MCF 10A (cell line): Measurements from ENCODE around the gene ARHGEF37. TPM values are rescaled to one million over a fixed set of nuclear protein-coding genes. Genes with fewer than 3 reads are reported as not detected.
"Not testable (repeated sequence)": the region's sequence is repeated elsewhere in the genome, so short reads cannot be mapped to it uniquely, and the experiment has no call there.

Experiments
- BruUV-seq: library from RNA; stranded (reverse); fragments of 400-500 nt; replicated peaks from 2 replicates; lab custom pipeline; 2021; lab: Mats Ljungman, UMichigan
- CTCF ChIA-PET: fragments of 300-600 bp; sonication (Branson Sonifier 250); formaldehyde crosslinking; extraction: SDS; loops from one replicate; lab custom pipeline; 2021; ENCODE audit warnings: antibody characterized with exemption, inconsistent platforms; lab: Yijun Ruan, JAX
- POLR2A ChIA-PET: fragments of 300-600, 350-650 bp; sonication (Branson Sonifier 250); formaldehyde crosslinking; extraction: SDS; loops from one replicate; lab custom pipeline; 2020; ENCODE audit warnings: antibody characterized with exemption, inconsistent platforms; lab: Yijun Ruan, JAX
- DNase-seq: peaks from one replicate; pipeline ENCODE4 v3.0.0-alpha.2; 2018; ENCODE audit not compliant: unreplicated experiment
- H3K27ac Mint-ChIP-seq: one replicate; pipeline ENCODE4 v1.8.0; 2022; ENCODE audit warnings: mild to moderate bottlenecking, low read depth, mixed read lengths; ENCODE audit not compliant: unreplicated experiment
- H3K27me3 Mint-ChIP-seq: one replicate; pipeline ENCODE4 v1.8.0; 2022; ENCODE audit warnings: mixed read lengths; ENCODE audit not compliant: insufficient read depth, unreplicated experiment
- H3K36me3 Mint-ChIP-seq: one replicate; pipeline ENCODE4 v1.8.0; 2022; ENCODE audit warnings: mild to moderate bottlenecking, moderate library complexity, mixed read lengths; ENCODE audit not compliant: insufficient read depth, unreplicated experiment
- H3K4me1 Mint-ChIP-seq: one replicate; pipeline ENCODE4 v1.8.0; 2022; ENCODE audit warnings: mixed read lengths; ENCODE audit not compliant: insufficient read depth, unreplicated experiment
- H3K4me3 Mint-ChIP-seq: one replicate; pipeline ENCODE4 v1.8.0; 2022; ENCODE audit warnings: mild to moderate bottlenecking, moderate library complexity, mixed read lengths; ENCODE audit not compliant: unreplicated experiment
- H3K9me3 Mint-ChIP-seq: one replicate; pipeline ENCODE4 v1.8.0; 2022; ENCODE audit warnings: mixed read lengths; ENCODE audit not compliant: unreplicated experiment
- intact Hi-C: fragments of 100-400 bp; cut with micrococcal nuclease; formaldehyde crosslinking; loops from 2 replicates; pipeline ENCODE4 v1.14.1; 2022
- total RNA-seq: library from RNA; stranded (reverse); gene quantifications from 2 replicates; pipeline ENCODE4 v1.2.3, GENCODE V29; 2022
- TF ChIP-seq, protein P1 (sequence below): fragments of 200-600 bp; IDR thresholded peaks from one replicate; pipeline ENCODE4 v1.8.0; 2022; ENCODE audit warnings: antibody characterized with exemption, mild to moderate bottlenecking; ENCODE audit not compliant: unreplicated experiment

Gene ARHGEF37
- total RNA-seq, 1 experiment from 2014 or later, result 3.9 TPM

DNA sequence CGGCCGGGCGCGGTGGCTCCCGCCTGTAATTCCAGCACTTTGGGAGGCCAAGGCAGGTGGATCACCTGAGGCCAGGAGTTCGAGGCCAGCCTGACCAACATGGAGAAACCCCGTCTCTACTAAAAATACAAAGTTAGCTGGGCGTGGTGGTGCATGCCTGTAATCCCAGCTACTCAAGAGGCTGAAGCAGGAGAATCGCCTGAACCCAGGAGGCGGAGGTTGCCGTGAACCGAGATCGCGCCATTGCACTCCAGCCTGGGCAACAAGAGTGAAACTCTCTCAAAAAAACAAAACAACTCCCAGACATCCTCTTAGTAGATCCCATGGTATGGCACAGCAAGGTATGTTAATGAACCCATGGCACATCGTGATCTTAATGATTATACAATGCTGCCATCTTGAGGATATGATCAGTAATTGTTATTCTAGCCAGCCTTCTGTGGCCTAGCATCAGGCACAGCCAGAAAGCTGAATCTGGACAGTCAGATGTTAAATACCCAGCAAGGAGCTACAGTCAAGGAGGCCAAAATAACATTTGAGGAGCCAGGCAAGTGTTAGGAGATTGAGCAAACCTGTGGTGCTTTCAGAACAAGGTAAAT is 16.7 kb upstream of the ARHGEF37 start:
- H3K4me3 Mint-ChIP-seq, result peak overlapping the region; percentile 52
- not testable (repeated sequence) for BruUV-seq, H3K9me3 Mint-ChIP-seq, H3K36me3 Mint-ChIP-seq, H3K27me3 Mint-ChIP-seq
- TF ChIP-seq, protein P1, sequence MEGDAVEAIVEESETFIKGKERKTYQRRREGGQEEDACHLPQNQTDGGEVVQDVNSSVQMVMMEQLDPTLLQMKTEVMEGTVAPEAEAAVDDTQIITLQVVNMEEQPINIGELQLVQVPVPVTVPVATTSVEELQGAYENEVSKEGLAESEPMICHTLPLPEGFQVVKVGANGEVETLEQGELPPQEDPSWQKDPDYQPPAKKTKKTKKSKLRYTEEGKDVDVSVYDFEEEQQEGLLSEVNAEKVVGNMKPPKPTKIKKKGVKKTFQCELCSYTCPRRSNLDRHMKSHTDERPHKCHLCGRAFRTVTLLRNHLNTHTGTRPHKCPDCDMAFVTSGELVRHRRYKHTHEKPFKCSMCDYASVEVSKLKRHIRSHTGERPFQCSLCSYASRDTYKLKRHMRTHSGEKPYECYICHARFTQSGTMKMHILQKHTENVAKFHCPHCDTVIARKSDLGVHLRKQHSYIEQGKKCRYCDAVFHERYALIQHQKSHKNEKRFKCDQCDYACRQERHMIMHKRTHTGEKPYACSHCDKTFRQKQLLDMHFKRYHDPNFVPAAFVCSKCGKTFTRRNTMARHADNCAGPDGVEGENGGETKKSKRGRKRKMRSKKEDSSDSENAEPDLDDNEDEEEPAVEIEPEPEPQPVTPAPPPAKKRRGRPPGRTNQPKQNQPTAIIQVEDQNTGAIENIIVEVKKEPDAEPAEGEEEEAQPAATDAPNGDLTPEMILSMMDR, result peak; percentile 78
- intact Hi-C loops, result loop anchor here (1.0 to 5.0 kb wide), 7 partner anchors 47 to 432 kb away; no protein-coding TSS in a partner anchor
- ChIA-PET CTCF (interaction anchor here (0.6 to 3.5 kb wide), 68 partner anchors 8 to 543 kb away, joined by 3 to 59 read pairs (median 4); partner anchors contain the start of genes ARHGEF37 and CSNK1A1), POLR2A (interaction anchor here (0.5 to 3.6 kb wide), 28 partner anchors 11 to 372 kb away, joined by 3 to 46 read pairs (median 4); partner anchors contain the start of genes ARHGEF37, CSNK1A1, GRPEL2 and PCYOX1L)
- H3K27ac Mint-ChIP-seq, result peak overlapping the region; percentile 82
- peaks cover 35% of the 10 kb centered on the region for H3K4me1 Mint-ChIP-seq
- peak; percentile 93 for DNase-seq

DNA sequence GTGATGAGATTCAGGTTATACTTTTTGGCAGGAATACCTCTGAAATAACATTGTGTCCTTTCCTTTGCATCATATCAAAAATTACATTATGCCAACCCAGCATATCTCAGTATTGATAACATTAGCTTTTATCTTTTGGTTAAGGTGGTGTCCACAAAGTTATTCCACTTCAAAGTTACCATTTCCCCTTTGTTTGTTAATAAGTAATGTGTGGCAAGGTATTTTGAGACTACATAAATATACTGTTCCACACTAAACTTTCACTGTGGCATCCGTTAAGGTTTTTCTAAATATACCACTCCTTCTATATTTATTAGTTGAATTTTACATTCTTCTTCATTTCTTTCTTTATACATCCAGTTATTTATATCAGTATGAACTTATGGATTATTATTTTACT is 14.1 kb upstream of the ARHGEF37 start:
- CTCF ChIA-PET, result interaction anchor here (0.6 to 3.5 kb wide), 11 partner anchors 11 to 253 kb away, joined by 4 to 59 read pairs (median 9); partner anchors contain the start of gene CSNK1A1
- H3K36me3 Mint-ChIP-seq, result no peaks in the 10 kb centered on the region
- H3K9me3 Mint-ChIP-seq, result no peaks in the 10 kb centered on the region
- peaks cover 20% of the 10 kb centered on the region for H3K4me1 Mint-ChIP-seq
- BruUV-seq, result no TSS peak
- intact Hi-C loops, result no loop called here
- H3K27ac Mint-ChIP-seq, result no peak overlapping the region
- DNase-seq, result no peak
- POLR2A ChIA-PET, result interaction anchor here (0.7 to 3.7 kb wide), 9 partner anchors 14 to 295 kb away, joined by 3 to 46 read pairs (median 4); partner anchors contain the start of genes AFAP1L1, ARHGEF37, CSNK1A1 and PCYOX1L
- no peaks in the 10 kb centered on the region for H3K27me3 Mint-ChIP-seq
- no peak overlapping the region for H3K4me3 Mint-ChIP-seq
- TF ChIP-seq, protein P1, result no peak

DNA sequence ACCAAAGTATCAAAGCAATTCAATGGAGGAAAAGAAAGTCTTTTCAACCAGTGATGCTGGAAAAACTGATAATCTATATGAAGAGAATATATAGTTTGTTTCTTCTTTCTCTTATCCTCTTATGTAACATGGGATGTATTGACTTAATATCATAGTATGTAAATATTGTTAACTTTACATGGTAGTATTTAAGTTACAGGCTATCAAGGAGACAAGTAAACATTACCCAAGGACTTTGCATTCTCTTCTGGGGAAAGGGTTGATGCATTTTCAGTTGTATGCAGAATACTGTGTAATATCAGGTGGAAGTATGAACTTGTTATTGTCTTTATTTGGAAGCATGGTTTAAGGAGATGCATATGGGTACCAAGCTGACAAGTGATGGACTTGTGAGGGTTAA is 9.1 kb upstream of the ARHGEF37 start:
- no peaks in the 10 kb centered on the region for H3K27me3 Mint-ChIP-seq
- peaks cover 7% of the 10 kb centered on the region for H3K4me1 Mint-ChIP-seq
- H3K27ac Mint-ChIP-seq, result no peak overlapping the region
- ChIA-PET POLR2A (interaction anchor here (0.6 to 1.6 kb wide), 4 partner anchors 9 to 46 kb away, joined by 3 to 4 read pairs (median 3); no protein-coding TSS in a partner anchor), CTCF (interaction anchor here (0.8 to 1.6 kb wide), 10 partner anchors 8 to 445 kb away, joined by 3 to 6 read pairs (median 3); no protein-coding TSS in a partner anchor)
- TF ChIP-seq, protein P1, result no peak
- intact Hi-C loops, result no loop called here
- H3K4me3 Mint-ChIP-seq, result no peak overlapping the region
- BruUV-seq, result no TSS peak
- H3K9me3 Mint-ChIP-seq, result no peaks in the 10 kb centered on the region
- no peak for DNase-seq
- H3K36me3 Mint-ChIP-seq, result no peaks in the 10 kb centered on the region

DNA sequence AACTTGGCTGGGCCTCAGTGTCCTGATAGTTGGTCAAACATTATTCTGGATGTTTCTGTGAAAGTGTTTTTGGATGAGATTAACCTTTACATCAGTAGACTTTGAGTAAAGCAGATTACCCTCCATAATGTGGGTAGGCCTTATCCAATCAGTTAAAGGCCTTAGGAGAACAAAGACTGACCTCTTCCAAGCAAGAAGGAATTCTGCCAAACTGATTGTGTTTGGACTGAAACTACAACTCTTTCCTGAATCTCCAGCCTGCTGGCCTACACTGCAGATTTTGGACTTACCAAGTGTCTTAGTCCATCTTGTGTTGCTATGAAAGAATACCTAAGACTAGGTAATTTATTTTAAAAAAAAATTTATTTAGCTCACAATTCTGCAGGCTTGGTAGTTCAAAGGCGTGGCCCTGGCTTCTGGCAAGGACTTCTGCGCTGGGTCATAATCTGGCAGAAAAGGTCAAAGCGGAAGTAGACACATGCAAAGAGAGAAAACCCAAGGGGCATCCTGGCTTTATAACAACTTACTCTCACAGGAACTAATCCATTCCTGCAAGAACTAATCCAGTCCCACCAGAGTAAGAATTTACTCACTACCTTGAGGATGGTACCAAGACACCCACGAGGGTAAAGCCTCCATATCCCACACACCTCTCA is 8.6 kb upstream of the ARHGEF37 start:
- BruUV-seq, result no TSS peak
- no peak overlapping the region for H3K27ac Mint-ChIP-seq
- TF ChIP-seq, protein P1, result no peak
- DNase-seq, result no peak
- H3K9me3 Mint-ChIP-seq, result no peaks in the 10 kb centered on the region
- no peak overlapping the region for H3K4me3 Mint-ChIP-seq
- ChIA-PET CTCF (interaction anchor here (0.6 to 1.6 kb wide), 7 partner anchors 8 to 446 kb away, joined by 3 to 6 read pairs (median 3); no protein-coding TSS in a partner anchor), POLR2A (interaction anchor here (0.9 to 1.4 kb wide), 2 partner anchors 9 to 11 kb away, joined by 3 read pairs; no protein-coding TSS in a partner anchor)
- intact Hi-C loops, result no loop called here
- H3K4me1 Mint-ChIP-seq, result peaks cover 7% of the 10 kb centered on the region
- H3K36me3 Mint-ChIP-seq, result no peaks in the 10 kb centered on the region
- no peaks in the 10 kb centered on the region for H3K27me3 Mint-ChIP-seq
